ENCODE measurements around the gene PLEKHA3.
"Not testable (repeated sequence)": the region's sequence is repeated elsewhere in the genome, so short reads cannot be mapped to it uniquely, and the experiment has no call there.

PLEKHA3 gene

GRCh38 chr2:178523596-178524134 lies 43.4 kb downstream of the PLEKHA3 start:
- no peak for DNase-seq (ENCODE audit: low read depth in 2 of 2)

GRCh38 chr2:178525010-178525409 lies 44.8 kb downstream of the PLEKHA3 start:
- not testable (repeated sequence) for DNase-seq (ENCODE audit: low read depth in 2 of 2)

GRCh38 chr2:178525460-178525859 lies 45.2 kb downstream of the PLEKHA3 start:
- not testable (repeated sequence) for DNase-seq (ENCODE audit: low read depth in 2 of 2)

- DNase-seq (ENCODE audit: low read depth in 2 of 2) = no peak
Observed at GRCh38 chr2:178526256-178526655, 46.0 kb downstream of the PLEKHA3 start.

GRCh38 chr2:178527592-178527991 lies 47.3 kb downstream of the PLEKHA3 start:
- no peak for DNase-seq (ENCODE audit: low read depth in 2 of 2)

- DNase-seq (ENCODE audit: low read depth in 2 of 2) = no peak
Observed at GRCh38 chr2:178528647-178529046, 48.4 kb downstream of the PLEKHA3 start.

- no peak for DNase-seq (ENCODE audit: low read depth in 2 of 2)
Observed at GRCh38 chr2:178529194-178529593, 48.9 kb downstream of the PLEKHA3 start.

- DNase-seq (ENCODE audit: low read depth in 2 of 2) = no peak
Observed at GRCh38 chr2:178530131-178530530, 49.9 kb downstream of the PLEKHA3 start.

GRCh38 chr2:178530625-178531142 lies 50.4 kb downstream of the PLEKHA3 start:
- peak; percentile 4 to 21 for DNase-seq (ENCODE audit: low read depth in 2 of 2)

GRCh38 chr2:178531168-178531567 lies 50.9 kb downstream of the PLEKHA3 start:
- DNase-seq (ENCODE audit: low read depth in 2 of 2) = no peak

GRCh38 chr2:178536037-178536436 lies 55.8 kb downstream of the PLEKHA3 start:
- DNase-seq (ENCODE audit: low read depth in 2 of 2) = no peak

- DNase-seq (ENCODE audit: low read depth in 2 of 2) = no peak
Observed at GRCh38 chr2:178542161-178542560, 61.9 kb downstream of the PLEKHA3 start.

- no peak for DNase-seq (ENCODE audit: low read depth in 2 of 2)
Observed at GRCh38 chr2:178542569-178542968, 62.3 kb downstream of the PLEKHA3 start.

- DNase-seq (ENCODE audit: low read depth in 2 of 2) = no peak
Observed at GRCh38 chr2:178550352-178550751, 70.1 kb downstream of the PLEKHA3 start.

- DNase-seq (ENCODE audit: low read depth in 2 of 2) = no peak
Observed at GRCh38 chr2:178553047-178553446, 72.8 kb downstream of the PLEKHA3 start.
